ENCODE results near the gene TUBD1.
"Not testable (repeated sequence)": the region's sequence is repeated elsewhere in the genome, so short reads cannot be mapped to it uniquely, and the experiment has no call there.

The TUBD1 gene

GRCh38 chr17:59872351-59872750 is 20.4 kb downstream of the TUBD1 start:
- no peak for DNase-seq

GRCh38 chr17:59870482-59870881 is 22.3 kb downstream of the TUBD1 start:
- no peak for DNase-seq

- DNase-seq: no peak
Observed at GRCh38 chr17:59869941-59870218, 22.9 kb downstream of the TUBD1 start.

GRCh38 chr17:59863616-59864015 is 29.1 kb downstream of the TUBD1 start:
- no peak for DNase-seq

- DNase-seq: no peak
Observed at GRCh38 chr17:59859444-59860025, 33.2 kb downstream of the TUBD1 start.

GRCh38 chr17:59858932-59859331 is 33.8 kb downstream of the TUBD1 start:
- no peak for DNase-seq

- no peak for DNase-seq
Observed at GRCh38 chr17:59858167-59858816, 34.5 kb downstream of the TUBD1 start.

- no peak for DNase-seq
Observed at GRCh38 chr17:59856859-59857794, 35.6 kb downstream of the TUBD1 start.

- not testable (repeated sequence) for DNase-seq
Observed at GRCh38 chr17:59853919-59854729, 38.6 kb downstream of the TUBD1 start.

- peak; percentile 53 for DNase-seq
Observed at GRCh38 chr17:59853168-59853918, 39.4 kb downstream of the TUBD1 start.

GRCh38 chr17:59852847-59853167 is 39.9 kb downstream of the TUBD1 start:
- not testable (repeated sequence) for DNase-seq

GRCh38 chr17:59851439-59852375 is 41.0 kb downstream of the TUBD1 start:
- DNase-seq: no peak

GRCh38 chr17:59850311-59850710 is 42.4 kb downstream of the TUBD1 start:
- not testable (repeated sequence) for DNase-seq

- peak; percentile 21 for DNase-seq
Observed at GRCh38 chr17:59848778-59849177, 44.0 kb downstream of the TUBD1 start.

GRCh38 chr17:59848385-59848668 is 44.4 kb downstream of the TUBD1 start:
- no peak for DNase-seq

GRCh38 chr17:59846394-59847165 is 46.2 kb downstream of the TUBD1 start:
- no peak for DNase-seq

- peak; percentile 26 for DNase-seq
Observed at GRCh38 chr17:59845595-59846393, 46.9 kb downstream of the TUBD1 start.

- DNase-seq: no peak
Observed at GRCh38 chr17:59844884-59845594, 47.7 kb downstream of the TUBD1 start.
